Measurements from ENCODE around the gene LEFTY1. TPM values are rescaled to one million over a fixed set of nuclear protein-coding genes. Genes with fewer than 3 reads are reported as not detected.
"Not testable (repeated sequence)": the region's sequence is repeated elsewhere in the genome, so short reads cannot be mapped to it uniquely, and the experiment has no call there.

LEFTY1 gene
- total RNA-seq, 2 experiments from 2014 or later = not detected

DNA sequence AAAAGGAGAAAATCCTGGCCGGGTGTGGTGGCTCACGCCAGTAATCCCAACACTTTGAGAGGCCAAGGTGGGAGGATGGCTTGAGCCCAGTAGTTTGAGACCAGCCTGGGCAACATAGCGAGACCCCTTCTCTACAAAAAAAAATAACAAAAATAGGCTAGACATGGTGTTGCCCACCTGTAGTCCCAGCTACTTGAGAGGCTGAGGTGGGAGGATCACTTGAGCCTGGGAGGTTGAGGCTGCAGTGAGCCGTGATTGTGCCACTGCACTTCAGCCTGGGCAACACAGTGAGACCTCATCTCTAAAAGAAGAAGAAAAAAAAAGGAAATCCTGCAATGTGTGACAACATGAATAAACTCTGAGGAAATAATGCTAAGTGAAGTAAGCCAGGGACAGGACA is 52.6 kb downstream of the LEFTY1 start:
- peak overlapping the region; percentile 5 for H3K27ac Mint-ChIP-seq
- ATAC-seq; H3K4me1 Mint-ChIP-seq; H3K27me3 Mint-ChIP-seq; H3K36me3 Mint-ChIP-seq (ENCODE audit: low read depth); H3K9me3 Mint-ChIP-seq (ENCODE audit: low read depth); POLR2A ChIA-PET; H3K4me3 Mint-ChIP-seq; DNase-seq; CTCF ChIA-PET; intact Hi-C loops (cut with DNase I, micrococcal nuclease): not testable (repeated sequence)

Small RNA genes lying within 50 kb of the gene (microRNA-seq; reads per million reads assigned to microRNA genes)
- gene MIR6741 (ENCODE audit: borderline replicate concordance) = 2.5 reads per million

Other genes starting within 250 kb of the LEFTY1 start
- under 1 TPM; 0.62 to 0.81 TPM for gene ENAH, start 236.0 kb downstream of the LEFTY1 start, total RNA-seq
- gene SRP9, start 111.3 kb downstream of the LEFTY1 start, total RNA-seq = 100 to 1,000 TPM; 263 to 308 TPM
- gene EPHX1, start 79.0 kb downstream of the LEFTY1 start, total RNA-seq = 1 to 10 TPM; 2.5 to 2.6 TPM
- 10 to 100 TPM; 47.3 to 48.0 TPM for gene TMEM63A, start 6.8 kb downstream of the LEFTY1 start, total RNA-seq
- 100 to 1,000 TPM; 106 to 126 TPM for gene PYCR2, start 35.1 kb upstream of the LEFTY1 start, total RNA-seq
- gene LEFTY2, start 52.1 kb upstream of the LEFTY1 start, total RNA-seq = not detected
- gene SDE2, start 110.2 kb upstream of the LEFTY1 start, total RNA-seq = 10 to 100 TPM; 13.5 to 15.0 TPM
- 100 to 1,000 TPM; 176 to 275 TPM for gene H3-3A, start 173.6 kb upstream of the LEFTY1 start, total RNA-seq

All from activated CD4-positive, alpha-beta T cell treated with anti-CD3 and anti-CD28 coated beads for 36 hours (primary cell).